ENCODE data around the gene SKA2.
"Not testable (repeated sequence)": the region's sequence is repeated elsewhere in the genome, so short reads cannot be mapped to it uniquely, and the experiment has no call there.

Gene SKA2

DNA sequence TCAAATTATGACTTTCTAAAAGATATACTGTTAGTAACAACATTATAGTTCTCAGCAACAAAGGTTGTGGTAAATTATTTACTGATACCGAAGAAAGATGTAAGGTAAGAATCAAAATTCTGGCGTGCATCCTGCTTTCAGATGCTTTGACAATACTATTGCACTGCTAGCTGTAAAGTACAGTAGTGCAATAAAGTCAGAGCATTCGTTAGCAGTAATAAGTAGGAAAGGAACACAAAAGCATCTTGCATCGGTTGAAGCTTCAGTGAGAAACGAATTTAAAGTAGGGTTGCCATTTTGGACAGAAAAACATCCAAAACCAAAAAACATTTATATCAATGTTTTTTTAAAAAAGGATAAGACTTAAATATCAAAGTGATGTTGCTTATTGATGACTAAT lies 4.0 kb downstream of the SKA2 start:
- no peak for DNase-seq

DNA sequence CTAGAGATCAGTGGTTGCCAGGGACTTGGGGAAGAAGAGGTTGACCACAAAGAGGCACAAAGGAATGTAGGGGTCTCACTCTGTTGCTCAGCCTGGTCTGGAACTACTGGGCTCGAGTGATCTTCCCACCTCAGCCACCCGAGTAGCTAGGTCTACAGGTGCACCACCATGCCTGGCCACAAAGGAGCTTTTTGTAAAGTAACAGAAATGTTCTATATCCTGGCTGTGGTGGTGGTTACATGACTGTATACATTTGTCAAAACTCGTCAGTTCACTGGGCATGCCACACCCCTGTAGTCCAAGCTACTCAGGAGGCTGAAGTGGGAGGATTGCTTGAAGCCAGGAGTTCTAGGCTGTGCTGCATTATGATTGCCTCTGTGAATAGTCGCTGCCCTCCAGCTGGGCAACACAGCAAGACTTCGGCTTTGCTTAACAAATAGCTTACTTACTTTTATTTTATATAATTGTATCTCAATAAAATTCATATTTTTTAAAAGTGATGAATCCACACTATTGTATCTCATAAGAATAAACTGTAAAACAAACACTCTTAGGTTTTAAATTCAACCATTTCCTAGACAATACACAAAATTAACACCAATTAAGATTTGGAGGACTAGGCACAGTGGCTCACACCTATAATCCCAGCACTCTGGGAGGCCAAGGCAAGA lies 5.0 kb downstream of the SKA2 start:
- no peak for DNase-seq

DNA sequence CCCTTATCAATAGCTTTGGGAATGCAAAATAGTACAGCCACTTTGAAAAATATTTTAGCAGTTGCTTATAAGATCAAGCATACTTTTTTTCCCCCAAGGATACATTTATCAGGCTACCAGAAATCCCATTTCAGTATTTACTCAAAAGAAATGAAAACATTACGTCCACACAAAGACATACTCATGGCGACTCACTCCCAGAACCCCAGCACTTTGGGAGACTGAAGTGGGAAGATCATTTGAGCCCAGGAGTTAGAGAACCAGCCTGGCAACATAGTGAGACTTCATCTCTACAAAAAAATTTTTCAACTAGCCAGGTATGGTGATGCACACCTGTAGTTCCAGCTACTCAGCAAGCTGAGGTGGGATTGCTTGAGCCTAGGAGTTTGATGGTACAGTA lies 5.9 kb downstream of the SKA2 start:
- DNase-seq = no peak

DNA sequence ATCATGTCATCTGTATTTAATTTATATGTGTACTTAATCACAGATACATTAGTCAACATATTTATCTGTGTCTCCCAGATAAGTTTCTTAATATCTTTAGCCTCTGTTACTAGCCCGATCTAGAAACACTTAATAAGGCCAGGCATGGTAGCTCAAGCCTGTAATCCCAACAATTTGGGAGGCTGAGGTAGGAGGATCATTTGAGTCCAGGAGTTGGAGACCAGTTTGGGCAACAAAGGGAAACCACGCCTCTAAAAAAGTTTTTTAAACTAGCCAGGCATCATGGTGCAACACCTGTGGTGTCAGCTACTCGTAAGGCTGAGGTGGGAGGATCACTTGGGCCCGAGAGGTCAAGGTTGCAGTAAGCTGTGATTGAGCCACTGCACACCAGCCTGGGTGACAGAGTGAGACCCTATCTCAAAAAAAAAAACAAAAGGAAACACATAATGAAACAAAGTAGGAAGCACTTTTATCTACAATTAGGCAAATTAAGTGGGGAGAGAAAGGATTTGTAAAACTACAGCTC lies 9.4 kb downstream of the SKA2 start:
- DNase-seq = no peak

DNA sequence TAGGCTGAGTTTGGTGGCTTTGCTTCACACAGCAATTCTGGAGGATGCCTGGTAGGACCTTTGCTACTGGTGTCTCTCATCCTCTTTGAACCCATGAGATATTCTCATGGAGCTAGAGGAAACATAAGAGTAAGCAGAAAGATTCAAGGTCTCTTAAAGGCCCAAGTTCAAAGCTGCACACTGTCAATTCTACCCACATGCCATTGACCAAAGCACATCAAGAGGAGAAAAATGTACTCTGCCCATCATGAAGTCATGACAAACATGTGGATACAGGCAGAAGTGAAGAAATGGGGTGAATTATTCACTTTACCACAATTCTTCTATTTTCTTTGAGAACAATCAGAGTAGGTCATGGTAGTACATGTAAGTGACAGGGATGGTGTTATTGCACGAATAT lies 13.1 kb downstream of the SKA2 start:
- DNase-seq = no peak

DNA sequence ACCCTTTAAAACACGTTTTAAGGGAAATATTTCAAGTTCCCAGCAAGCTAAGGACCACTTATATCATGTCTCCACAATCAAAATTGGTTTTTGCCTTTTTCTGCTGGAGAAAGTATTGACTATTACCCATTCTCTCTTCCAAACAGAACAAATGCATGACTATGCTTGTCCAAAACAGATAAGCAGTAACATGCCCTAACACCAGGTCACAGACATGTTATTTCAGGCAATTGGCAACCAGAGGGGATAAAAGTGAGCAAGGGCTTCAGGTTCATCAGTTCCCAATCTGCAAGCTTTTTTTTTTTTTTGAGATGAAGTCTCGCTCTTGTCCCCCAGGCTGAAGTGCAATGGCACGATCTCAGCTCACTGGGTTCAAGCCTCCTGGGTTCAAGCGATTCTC lies 15.0 kb downstream of the SKA2 start:
- no peak for DNase-seq

DNA sequence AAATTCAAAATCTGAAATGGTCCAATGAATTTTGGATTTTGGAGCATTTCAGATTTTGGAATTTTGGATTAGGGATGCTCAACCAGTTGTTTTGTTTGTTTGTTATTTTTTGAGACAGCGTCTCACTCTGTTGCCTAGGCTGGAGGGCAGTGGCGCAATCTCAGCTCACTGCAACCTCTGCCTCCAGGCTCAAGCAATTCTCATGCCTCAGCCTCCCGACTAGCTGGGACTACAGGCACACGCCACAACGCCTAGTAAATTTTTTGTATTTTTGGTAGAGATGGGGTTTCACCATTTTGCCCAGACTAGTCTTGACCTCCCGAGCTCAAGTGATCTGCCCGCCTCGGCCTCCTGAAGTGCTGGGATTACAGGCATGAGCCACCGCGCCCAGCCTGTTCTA lies 16.6 kb downstream of the SKA2 start:
- DNase-seq = not testable (repeated sequence)

DNA sequence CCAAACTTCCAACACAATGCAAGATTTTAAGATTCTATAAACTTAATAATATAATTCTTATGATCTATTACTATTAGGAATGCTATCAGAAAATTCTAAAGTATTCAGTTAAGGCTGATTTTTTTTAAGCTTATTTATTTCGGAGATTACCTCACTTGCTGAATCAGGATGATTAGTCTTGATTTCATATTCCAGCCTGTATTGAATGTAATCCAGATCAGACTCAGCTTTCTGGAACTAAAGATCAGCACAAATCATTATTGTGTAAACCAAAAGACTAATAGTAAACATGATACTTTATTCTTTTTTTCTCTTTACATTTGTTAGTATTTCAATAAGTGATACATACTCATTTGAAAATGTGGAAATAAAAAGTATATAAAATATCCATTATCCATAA lies 23.9 kb downstream of the SKA2 start:
- no peak for DNase-seq

DNA sequence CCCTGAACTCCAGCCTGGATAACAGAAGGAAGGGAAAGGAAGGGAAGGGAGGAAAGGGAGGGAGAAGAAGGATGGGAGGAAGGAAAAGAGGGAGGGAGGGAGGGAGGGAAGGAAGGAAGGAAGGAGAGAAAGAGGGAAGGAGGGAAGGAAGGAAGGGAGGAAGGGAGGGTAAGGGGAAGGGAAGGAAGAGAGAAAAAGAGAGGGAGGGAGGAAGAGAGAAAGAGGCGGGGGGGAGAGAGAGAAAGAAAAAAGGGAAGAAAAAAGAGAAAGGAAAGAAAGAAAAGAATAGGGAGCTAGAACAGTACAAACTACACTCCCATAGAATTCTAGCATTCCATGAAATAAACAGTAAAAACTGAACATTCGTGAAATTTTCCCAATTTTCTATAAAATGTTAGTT lies 25.2 kb downstream of the SKA2 start:
- DNase-seq = no peak

DNA sequence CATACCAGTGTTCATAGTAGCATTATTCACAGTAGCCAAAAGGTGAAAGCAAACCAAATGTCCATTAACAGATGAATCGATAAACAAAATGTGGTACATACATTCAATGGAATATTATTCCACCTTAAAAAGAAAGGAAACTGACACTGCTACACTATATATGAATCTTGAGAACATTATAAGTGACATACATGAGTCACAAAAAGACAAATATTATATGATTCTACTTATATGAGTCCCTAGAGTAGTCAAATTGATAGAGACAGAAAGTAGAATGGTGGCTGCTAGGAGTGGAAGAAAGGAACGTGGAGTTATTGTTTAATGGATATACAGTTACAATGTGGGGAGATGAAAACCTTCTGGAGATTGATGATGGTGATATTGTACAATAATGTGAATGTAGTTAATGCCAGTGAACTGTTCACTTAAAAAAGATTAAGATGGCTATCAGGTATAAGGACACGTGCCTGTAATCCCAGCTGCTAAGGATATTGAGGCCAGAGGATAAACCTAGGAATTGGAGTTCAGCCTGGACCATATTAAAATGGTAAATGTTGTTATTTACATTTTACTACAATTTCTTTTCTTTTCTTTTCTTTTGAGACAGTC lies 28.1 kb downstream of the SKA2 start:
- DNase-seq = no peak

DNA sequence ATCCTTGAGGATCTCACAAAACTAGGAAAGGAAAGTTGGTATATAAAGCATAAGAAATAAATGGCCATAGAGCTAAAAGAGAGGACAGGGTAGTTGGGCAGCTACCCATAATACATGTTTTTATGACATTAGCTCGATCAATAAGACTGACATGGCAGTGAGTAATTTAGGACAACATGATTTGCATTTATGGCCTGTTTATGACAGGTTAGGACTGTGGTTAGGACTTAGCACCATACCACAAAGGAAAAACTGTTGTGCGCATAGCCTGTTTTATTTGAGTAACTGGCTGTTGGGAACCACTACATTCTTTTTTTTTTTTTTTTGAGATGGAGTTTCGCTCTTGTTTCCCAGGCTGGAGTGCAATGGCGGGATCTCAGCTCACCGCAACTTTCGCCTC lies 30.3 kb downstream of the SKA2 start:
- DNase-seq = no peak

DNA sequence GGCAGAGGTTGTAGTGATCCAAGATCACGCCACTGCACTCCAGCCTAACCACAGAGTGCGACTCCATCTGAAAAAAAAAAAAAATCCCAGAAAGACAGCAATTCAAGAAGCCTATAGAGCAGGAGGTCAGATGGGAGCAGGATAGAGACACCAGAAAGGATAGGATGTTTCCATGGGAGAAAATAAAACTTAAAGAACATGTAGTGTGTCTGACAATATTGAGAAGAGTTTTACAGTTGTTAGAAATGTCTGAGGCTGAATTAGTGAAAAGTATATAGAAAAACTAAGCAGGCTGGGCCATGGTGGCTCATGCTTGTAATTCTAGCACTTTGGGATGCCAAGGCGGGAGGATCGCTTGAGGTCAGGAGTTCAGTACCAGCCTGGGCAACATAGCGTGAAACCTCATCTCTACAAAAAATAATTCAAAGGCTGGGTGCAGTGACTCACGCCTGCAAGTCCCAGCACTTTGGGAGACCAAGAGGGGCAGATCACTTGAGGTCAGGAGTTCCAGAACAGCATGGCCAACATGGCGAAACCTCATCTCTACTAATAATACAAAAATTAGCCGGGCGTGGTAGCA lies 33.0 kb downstream of the SKA2 start:
- DNase-seq = no peak

DNA sequence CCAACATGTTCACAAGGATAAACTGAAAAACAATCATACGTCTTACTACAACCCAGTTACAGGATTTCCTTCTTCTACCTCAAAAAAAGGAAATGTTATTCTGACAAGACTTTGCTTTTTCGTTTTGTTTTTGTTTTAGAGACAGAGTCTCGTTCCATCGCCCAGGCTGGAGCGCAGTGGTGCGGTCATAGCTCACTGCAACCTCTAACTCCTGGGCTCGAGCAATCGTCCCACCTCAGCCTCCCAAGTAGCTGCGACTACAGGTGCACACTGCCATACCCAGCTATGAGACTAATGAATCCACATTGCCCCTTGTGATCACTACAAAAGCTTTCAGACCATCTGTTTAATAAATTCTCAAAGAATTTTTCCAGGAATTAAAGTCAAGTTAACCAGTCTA lies 39.5 kb downstream of the SKA2 start:
- DNase-seq = no peak

DNA sequence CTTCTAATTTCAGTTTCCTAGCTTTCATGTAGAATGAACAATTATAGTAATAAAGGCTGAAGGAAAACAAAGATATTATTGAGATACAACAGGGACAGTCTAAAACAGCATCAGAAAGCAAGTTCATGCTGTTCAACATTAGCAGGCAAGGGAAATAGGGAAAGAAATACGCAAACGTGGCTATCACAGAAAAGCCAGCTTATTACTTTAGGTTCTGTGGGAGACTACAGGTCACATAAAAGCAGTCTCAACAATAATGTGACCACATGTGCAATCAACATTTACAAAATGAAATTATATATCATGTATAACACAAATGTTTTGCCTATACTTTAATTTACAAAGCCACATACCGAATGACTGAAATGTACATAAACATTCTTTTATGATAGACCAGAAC lies 43.4 kb downstream of the SKA2 start:
- no peak for DNase-seq

DNA sequence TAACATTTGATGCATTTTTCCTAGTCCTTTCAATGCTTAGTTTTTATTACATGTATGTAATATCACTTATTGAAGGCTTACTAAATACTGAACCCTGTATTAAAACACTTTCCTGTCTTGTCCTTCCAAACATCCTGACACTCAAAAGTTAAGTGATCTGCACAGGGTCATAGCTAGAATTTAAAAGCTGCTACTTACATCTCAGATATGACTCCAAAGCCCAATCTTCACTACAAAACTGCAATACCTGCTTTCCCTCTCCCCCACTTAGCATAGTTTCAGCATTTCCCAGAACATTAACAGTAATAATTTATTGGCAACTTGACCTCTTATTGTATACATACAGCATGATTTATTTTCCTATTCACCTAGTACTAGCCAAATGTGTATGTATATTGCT lies 44.0 kb downstream of the SKA2 start:
- no peak for DNase-seq

DNA sequence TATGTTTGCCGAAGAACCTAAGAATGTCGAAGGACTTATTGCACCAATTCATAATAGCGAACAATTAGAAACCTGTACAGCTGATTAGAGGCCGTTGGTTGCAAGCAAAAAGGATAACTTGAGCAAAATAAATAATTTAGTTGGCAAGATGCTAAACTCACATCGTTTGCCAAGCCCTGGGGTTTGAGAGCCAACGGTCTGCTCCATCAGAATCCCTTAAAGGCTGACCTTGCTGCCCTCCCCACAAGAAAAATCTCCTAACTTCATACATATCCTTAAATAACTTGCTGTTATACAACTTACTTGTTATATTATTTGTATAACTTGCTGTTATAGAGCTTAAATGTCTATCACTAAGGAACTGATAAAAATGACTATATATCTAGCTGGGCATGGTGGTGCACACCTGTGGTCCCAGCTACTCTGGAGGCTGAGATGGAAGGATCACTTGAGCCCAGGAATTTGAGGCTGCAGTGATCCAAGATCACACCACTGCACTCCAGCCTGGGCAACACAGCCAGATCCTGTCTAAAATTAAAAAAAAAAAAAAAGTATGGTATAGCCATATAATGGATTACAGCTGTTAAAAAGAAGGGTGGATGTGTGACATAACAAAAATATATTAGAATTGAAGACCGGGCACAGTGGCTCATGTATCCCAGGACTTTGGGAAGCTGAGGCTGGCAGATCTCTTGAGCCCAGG lies 46.4 kb downstream of the SKA2 start:
- DNase-seq = no peak

DNA sequence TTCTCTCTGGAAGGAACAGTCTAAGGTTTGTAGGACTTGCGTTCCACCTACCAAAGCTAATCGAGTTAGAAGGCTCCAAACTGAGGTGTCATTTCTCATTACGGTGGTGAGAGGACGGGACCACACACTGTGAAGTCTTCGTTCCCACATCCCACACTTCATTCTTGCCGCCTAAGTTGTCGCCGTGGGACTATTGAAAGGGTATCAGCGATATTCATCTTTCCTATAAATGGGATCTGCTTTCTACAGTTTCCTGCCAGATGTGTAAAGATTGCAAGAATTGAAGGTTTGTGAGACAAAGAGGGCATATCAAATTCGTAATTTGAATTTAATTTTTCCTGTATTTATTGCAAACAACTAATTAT lies 47.7 kb downstream of the SKA2 start:
- no peak for DNase-seq

DNA sequence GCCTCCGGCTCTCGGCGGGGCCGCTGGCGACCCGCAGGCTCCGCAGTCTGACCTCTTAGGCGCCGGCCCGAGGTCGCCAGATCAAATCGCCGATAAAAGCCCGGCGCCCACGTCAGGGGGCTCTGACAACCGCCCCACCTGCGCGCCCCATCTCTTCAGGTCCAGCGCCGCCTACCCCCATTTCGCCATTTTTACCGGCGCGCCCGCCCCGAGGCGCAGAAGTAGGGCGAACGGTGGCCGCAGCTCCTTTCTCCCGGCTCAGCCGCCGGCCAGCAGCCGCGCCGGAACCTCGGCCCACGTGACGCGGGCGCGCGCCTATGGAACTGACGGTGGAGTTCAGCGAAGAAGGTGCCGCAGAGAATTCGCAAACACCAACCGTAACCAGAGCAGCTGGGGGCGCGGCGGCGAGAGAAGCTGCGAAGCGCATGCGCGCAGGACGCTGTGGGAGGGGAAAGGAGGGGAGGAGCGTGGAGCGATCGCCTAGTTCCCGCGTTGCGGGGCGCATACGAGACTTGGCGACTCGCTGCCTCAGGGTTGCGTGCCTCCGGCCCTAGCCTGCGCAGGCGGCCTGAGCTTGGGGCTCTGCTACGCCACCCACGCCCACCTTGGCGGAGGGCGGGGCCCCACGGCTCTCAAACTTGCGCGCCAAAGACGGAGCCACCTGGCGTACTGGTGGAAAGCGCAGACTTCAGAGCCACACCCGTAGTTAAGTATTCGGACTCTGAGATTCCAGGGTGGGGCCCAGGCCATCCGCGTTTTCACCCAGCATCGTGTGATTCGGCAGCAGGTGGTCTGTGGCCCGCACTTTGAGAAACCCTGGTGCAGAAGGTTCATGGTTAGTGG lies 48.3 kb downstream of the SKA2 start, which contains the start of gene TRIM37:
TSS of gene TRIM37 (minus strand) at position 418 of the 843 bp plus-strand sequence. CDS start 419 bp downstream, outside the sequence.
- peak; percentile 100 for DNase-seq

DNA sequence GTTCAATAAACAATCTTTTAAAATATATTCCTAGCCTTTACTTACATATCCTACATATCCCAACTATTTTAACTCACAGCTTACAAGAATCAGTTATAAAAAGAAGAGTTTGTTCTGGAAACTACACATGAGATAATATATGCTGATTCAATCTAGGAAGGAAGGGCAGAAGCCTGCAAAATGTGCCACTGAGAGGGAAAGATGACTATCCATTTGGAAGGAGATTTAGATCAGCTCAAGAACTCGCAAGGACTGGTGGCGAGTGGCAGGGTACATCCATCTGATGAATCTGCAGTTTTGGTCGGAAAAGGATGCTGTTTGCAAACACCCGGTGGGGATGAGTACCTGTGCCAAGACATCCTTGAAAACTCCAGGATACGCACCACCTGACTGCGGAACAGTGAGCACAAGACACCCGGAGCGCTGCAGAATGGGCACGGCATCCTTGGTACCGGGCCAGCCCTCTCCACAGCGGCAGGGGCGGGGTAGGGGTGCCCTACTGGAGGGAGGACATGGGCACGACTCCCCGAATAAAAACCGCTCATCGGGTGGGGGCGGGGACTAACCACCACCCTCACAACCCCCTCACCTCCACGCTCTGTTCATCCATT lies 49.0 kb downstream of the SKA2 start:
- DNase-seq = peak; percentile 80

DNA sequence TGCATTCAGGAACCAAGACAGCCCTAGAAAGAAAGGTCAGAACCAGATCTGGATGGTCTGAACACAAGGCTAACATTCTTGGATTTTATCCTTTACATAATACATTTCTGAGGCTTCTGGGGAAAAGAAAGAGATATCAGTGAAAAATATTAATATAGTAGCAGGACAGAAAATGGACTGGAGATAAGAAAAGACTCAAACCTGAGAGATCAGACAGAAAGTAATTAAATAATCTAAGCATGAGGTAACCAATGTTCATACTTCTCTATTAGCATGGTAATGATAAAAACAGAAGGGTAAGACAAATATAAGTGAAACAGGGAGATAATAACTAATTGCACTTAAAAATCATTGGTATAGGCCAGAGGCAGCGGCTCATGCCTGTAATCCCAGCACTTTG lies 53.8 kb downstream of the SKA2 start:
- DNase-seq = no peak

DNA sequence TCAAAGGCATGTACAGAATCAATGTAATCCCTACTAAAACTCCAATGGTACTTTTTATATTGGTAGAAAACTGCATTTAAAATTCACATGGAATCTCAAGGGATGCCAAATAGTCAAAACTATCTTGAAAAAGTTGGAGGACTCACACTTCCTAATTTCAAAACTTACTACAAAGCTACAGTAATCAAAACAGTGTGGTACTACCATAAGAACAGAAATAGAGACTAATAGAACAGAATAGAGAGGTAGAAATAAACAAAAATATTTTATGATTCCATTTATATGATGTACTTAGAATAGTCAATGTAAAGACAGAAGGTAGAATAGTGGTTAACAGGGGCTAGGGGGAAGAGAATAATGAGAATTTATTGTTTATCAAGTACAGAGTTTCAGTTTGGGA lies 57.1 kb downstream of the SKA2 start:
- no peak for DNase-seq

DNA sequence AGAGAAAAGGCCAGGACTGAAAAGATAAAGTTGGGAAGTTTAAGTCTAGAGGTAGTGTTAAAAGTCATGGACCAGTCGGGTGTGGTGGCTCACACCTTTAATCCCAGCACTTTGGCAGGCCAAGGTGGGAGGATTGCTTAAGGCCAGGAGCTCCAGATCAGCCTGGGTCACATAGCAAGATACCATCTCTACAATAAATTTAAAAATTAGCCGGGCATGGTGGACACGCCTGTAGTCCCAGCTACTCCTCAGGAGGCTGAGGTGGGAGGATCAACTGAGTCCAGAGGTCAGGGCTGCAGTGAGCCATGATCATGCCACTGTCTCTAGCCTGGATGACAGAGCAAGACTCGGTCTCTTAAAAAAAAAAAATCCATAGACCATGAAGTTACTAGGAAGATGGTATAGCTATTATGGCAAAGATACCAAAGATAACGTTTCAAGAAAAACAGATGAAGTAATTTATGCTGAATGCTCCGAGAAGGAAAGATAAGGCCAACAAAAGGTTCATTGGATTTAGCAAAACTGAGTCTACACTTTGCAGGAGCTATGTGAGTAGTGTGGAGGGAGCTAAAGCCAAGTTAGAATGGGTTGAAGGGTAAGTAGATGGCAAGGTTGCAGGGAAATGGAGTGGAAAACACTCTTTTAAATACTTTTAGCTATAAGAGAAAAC lies 60.0 kb downstream of the SKA2 start:
- DNase-seq = no peak
